CD1c-positive myeloid dendritic cell (primary cell): Measurements from ENCODE around the gene SYT1.

Experiments used
- DNase-seq: peaks from one replicate; pipeline ENCODE4 v3.0.0-alpha.2; 2016; ENCODE audit errors: extremely low spot score

Gene SYT1

GRCh38 chr12:78891646-78892353 lies 27.2 kb downstream of the SYT1 start:
- DNase-seq: no peak

GRCh38 chr12:78898416-78898815 lies 33.8 kb downstream of the SYT1 start:
- no peak for DNase-seq

GRCh38 chr12:78914859-78915331 lies 50.3 kb downstream of the SYT1 start:
- no peak for DNase-seq

- DNase-seq: no peak
Observed at GRCh38 chr12:78916845-78917480, 52.4 kb downstream of the SYT1 start.

GRCh38 chr12:78917513-78917912 lies 52.9 kb downstream of the SYT1 start:
- DNase-seq: no peak

GRCh38 chr12:78918268-78918667 lies 53.7 kb downstream of the SYT1 start:
- no peak for DNase-seq

GRCh38 chr12:78928200-78929074 lies 63.9 kb downstream of the SYT1 start:
- no peak for DNase-seq

GRCh38 chr12:78929075-78929418 lies 64.5 kb downstream of the SYT1 start:
- no peak for DNase-seq

- DNase-seq: no peak
Observed at GRCh38 chr12:78931466-78931990, 67.0 kb downstream of the SYT1 start.

GRCh38 chr12:78933014-78933413 lies 68.4 kb downstream of the SYT1 start:
- no peak for DNase-seq

GRCh38 chr12:78938341-78939084 lies 73.9 kb downstream of the SYT1 start:
- DNase-seq: no peak

- DNase-seq: no peak
Observed at GRCh38 chr12:78949532-78949931, 85.0 kb downstream of the SYT1 start.

- no peak for DNase-seq
Observed at GRCh38 chr12:78951803-78952551, 87.4 kb downstream of the SYT1 start.

GRCh38 chr12:78952552-78952929 lies 88.0 kb downstream of the SYT1 start:
- DNase-seq: no peak

GRCh38 chr12:78958941-78959340 lies 94.4 kb downstream of the SYT1 start:
- DNase-seq: no peak

- no peak for DNase-seq
Observed at GRCh38 chr12:78959556-78959955, 95.0 kb downstream of the SYT1 start.

GRCh38 chr12:78961171-78961570 lies 96.6 kb downstream of the SYT1 start:
- DNase-seq: no peak

- DNase-seq: no peak
Observed at GRCh38 chr12:78963439-78964227, 99.1 kb downstream of the SYT1 start.

- no peak for DNase-seq
Observed at GRCh38 chr12:78964521-78964920, 99.9 kb downstream of the SYT1 start.

GRCh38 chr12:78966062-78966461 lies 101.5 kb downstream of the SYT1 start:
- no peak for DNase-seq
